ENCODE results near the gene NRP2. TPM values are rescaled to one million over a fixed set of nuclear protein-coding genes. Genes with fewer than 3 reads are reported as not detected.

The NRP2 gene
- polyA plus RNA-seq, 5 donors: 41.2 to 64.8 (median 59.7) TPM

GRCh38 chr2:205730191-205730590 lies 47.9 kb downstream of the NRP2 start:
- DNase-seq: no peak

GRCh38 chr2:205730701-205731582 lies 48.6 kb downstream of the NRP2 start:
- no peak for DNase-seq

GRCh38 chr2:205731583-205731981 lies 49.3 kb downstream of the NRP2 start:
- DNase-seq: no peak

DNA sequence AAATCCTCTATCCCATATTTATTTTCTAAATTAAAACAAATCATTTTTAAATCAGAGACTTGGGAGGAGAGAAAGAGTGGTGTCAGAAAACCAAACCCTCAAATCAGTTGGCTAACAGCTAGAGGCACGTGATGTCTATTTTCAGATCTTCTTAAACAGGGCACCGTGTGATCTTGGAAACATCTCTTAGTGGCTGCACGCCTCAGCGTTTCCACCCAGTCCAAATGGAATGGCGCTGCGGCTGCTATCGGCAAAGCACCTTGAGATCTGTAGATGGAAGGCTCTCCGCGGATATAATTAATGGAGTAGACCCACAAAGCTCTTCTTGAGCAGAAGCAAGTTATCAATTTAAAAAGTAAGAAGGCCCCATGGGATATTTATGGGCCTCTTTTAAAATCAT lies 50.0 kb downstream of the NRP2 start:
- DNase-seq: no peak

DNA sequence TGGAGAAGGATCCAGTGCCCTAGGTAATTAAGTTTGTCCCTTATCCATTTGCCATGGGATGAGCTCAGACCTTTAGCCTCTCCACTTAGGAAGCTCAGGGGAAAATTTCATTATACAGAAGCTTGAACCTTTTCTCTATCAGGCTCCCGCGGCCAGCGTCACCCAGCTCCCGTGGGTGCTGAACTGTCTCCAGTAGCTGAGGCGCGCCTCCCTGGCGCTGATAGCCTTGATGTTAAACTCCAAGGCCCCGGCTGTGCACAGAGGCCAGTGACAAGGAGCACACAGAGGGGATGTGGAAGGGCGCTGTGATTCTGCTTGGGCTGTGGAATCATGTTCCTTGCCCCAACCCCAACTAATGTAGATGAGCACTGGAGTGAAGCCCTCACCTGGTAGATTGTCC lies 50.8 kb downstream of the NRP2 start:
- DNase-seq: no peak

GRCh38 chr2:205733648-205734047 lies 51.3 kb downstream of the NRP2 start:
- DNase-seq: no peak

- no peak for DNase-seq
Observed at GRCh38 chr2:205734436-205735037, 52.2 kb downstream of the NRP2 start.

GRCh38 chr2:205738117-205738968 lies 56.0 kb downstream of the NRP2 start:
- no peak for DNase-seq

DNA sequence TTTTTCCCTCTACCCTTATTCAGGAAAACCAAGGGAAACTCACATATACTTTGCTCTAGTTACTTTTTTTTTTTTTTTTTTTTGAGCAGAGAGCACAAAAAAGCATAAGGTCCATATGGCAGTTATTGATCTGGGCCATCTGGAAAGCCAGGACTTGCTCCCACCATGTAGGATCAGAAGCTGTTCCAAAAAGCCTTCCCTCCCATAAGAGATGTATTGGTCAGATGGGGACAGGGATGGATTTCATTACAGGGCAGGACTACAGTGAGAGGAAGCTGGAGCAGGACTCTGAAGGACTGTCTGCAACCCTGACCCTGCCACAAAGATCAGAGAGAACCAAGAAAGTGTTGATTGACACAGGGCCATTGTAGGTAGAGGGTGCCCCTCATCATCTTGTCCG lies 57.3 kb downstream of the NRP2 start:
- no peak for DNase-seq

DNA sequence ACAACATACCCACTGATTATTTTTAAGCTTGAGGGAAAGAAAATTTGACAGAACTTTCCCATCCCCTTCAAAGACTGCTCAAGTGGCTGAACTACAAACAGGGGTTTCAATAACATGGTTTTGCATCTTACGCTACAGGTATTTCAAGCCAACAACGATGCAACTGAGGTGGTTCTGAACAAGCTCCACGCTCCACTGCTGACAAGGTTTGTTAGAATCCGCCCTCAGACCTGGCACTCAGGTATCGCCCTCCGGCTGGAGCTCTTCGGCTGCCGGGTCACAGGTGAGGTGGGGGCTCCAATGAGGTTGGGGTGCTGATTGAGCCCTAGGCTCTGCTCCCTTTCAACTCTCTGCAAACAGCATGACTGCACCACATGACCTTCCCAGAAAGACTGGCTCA lies 58.1 kb downstream of the NRP2 start:
- DNase-seq: no peak

DNA sequence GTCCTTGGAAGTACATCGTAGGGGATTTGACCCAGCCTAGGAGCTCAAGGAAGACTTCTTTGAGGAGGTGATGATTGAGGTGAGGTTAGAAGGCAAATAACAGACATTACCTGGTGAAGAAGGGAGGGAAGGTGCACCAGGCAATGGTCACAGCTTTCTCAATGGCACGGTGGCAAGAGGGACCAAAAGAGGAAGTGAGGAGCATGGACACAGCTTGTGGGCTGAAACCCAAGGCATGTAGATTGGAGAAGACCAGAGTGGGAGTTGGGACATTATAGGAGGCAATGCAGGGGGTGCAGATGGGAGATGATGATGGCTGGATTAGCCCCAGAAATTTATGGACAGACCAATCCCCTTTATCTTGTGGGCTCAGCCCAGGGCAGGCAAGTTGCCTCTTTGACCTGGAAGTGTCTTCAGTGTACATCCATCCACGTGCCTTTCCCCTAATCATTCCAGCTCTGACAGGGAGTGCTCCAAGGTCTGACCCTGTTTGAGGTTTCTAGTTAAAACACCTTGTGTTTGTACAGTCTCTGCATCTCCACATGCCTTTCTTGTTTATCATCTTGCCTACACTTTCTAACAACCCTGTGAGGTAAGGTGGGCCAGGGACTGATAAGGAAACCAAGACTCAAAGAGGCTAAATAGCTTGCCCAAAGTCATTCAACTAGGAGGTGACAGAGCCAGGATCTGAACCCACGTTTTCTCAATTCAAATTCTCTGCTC lies 59.1 kb downstream of the NRP2 start:
- no peak for DNase-seq

- DNase-seq: no peak
Observed at GRCh38 chr2:205743137-205743536, 60.8 kb downstream of the NRP2 start.

- no peak for DNase-seq
Observed at GRCh38 chr2:205744074-205744591, 61.8 kb downstream of the NRP2 start.

GRCh38 chr2:205745661-205746419 lies 63.5 kb downstream of the NRP2 start:
- DNase-seq: no peak

DNA sequence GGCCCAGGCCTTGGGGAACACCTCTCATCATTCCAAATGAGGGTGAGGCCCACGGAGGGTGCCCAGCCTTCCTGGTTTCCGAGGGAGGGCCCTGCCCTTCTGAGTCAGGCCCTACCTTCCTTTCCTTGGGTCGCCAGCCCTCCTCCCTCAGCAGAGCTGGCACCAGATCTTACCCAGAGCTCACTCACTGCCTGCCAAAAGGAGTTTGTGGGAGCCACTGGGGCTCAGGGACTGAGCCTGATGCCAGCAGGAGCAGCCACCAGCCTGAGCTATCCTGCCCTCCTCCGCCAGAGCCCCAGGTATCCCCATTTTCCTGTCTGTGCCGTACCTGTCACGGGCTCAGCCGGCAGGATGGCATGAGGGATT lies 64.1 kb downstream of the NRP2 start:
- DNase-seq: no peak

DNA sequence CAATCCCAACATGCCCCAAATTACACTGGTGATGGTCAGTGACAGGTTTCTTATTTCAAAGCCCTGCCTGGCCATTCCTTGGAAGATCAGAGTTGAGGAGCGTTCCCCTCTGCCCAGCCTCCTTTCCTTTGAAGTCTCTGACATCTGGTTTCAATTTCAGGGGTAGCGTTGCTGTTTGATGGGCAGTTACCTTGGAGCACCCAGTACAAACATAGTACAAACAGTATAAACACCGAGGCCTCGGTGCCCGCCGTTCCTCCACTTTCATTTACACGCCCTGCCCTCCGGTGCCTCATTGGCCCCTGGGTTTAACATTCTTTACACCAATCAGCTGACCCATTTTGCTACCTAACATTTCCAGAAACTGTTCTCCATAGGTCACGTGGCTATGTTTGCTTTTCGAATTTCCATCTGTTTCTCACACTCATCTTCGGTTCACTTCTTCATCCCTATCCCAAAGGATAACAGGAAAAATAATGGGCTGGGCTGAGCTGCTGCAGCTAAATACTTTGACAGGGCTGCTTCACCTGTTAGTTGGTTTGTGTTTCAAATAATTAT lies 65.6 kb downstream of the NRP2 start:
- no peak for DNase-seq

GRCh38 chr2:205748639-205749038 lies 66.3 kb downstream of the NRP2 start:
- DNase-seq: no peak

DNA sequence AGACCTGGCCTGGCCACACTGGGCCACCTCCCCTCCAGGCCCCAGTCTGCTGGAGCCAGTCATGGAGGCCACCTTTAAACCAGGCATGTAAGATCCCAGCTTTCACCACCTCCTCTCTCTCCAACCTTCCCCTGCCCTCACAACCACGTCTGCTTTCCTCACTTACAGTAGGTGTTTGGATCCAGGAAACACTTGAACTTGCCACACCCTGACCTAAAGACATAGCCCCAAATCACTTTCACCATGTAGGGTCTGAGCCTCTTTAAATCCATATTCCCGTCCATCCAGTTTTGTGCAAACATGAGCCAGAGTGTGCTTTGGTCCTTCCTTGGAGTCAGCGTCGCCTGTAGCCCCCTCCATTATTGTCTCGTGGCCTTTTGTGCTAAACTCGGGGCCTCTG lies 66.8 kb downstream of the NRP2 start:
- no peak for DNase-seq

- DNase-seq: no peak
Observed at GRCh38 chr2:205750797-205751196, 68.5 kb downstream of the NRP2 start.

GRCh38 chr2:205751569-205752031 lies 69.3 kb downstream of the NRP2 start:
- no peak for DNase-seq

All from right lung (tissue), 5 donors.